ENCODE results near the gene ANP32A.
A peak's percentile ranks its signal among the peaks of the same experiment; 100 is the strongest.

- TF ChIP-seq CTCF (IDR thresholded peaks at IDR 0.05) = no peak
- peak in 1 of 2 donors; percentile 24 for TF ChIP-seq POLR2A (IDR thresholded peaks at IDR 0.05)
Measured at GRCh38 chr15:68819495-68820294, 1.0 kb downstream of the ANP32A start.

All from vagina (tissue), 2 donors.